LNCAP (cell line): ENCODE data around the gene PLAGL2.

Experiments
- CTCF ChIP-seq: fragments of 450-650 bp; IDR thresholded peaks from 2 replicates; pipeline ENCODE4 v1.5.1; 2017; ENCODE audit warnings: mild to moderate bottlenecking

Gene PLAGL2

GRCh38 chr20:32199006-32199405, 8.5 kb downstream of the PLAGL2 start:
- TF ChIP-seq CTCF: no peak

- TF ChIP-seq CTCF: no peak
These were observed 12.0 kb downstream of the PLAGL2 start for GRCh38 chr20:32195581-32195980.

DNA sequence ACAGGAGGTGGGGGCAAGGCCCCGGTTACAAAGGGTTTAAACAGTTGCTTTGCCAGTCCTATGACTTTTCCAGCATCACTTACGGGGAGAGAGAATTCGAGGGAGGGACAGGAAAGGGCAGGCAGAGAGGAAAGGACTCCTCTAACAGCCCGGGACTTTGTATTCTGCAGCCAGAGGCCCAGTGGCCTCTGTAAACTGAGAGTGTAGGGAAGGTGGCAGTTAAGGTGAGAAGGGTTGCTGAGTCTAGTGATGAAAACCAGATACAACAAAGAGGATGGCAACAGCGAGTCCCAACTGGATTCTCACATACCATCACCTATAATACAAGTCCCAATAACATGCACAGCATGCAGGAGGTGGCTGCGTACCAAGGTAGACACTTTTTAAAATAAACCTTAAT, 13.5 kb downstream of the PLAGL2 start:
- no peak for TF ChIP-seq CTCF

DNA sequence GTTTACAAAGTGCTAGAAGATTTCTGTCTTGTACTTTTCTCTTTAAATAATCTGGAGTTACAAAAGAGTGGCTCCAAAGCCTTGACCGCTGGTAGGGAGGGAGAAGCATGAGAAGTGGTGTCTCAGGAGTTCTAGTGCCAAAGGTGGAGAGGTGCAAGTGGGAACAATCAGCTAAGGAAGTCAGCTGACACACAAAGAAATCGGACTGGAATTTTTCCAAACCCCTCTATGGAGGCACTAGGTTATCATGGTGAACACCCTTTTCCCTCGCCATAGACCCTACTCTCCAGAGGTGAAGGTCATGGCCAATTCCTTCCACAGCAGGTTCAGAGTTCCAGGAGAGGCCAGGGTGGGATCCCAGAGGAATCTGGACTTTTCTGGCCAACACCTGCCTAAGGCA, 14.8 kb downstream of the PLAGL2 start:
- TF ChIP-seq CTCF: no peak

DNA sequence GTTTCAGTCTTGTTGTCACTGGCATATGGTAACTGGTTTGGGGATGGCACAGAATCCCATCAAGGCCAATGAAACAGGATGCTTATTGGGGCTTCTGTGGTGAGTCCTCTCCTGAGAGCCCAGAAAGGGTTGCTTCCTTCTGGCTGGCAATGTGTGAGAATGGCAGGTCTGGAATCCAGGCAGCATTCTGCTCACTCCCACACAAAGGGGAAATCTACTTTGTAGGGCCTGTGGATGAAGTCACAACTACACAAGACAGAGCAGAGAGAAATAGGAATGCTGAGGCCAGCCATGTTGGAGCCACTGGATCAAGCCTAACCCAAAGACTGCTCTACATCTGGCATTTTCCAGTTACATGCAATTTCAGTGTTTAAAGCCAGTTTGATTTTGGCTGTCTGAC, 15.7 kb downstream of the PLAGL2 start:
- no peak for TF ChIP-seq CTCF

DNA sequence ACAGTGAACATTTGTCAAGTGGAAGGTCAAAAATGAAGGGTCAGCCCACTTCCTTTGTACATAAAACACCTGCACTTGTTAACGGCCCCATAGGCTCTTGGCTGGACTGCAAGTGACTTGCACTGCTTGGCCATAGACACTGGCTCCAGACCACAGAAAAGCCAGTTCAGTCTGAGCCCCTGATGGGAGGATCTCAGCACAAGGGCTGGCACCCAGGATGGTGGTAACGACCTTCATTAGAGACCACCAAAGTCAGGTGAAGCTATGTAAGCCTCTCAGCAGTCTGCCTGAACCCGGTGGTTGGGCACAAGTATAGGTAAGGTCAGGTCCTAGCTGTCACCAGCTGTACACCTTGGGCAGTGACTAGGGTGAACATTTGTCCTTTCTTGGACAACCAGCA, 16.1 kb downstream of the PLAGL2 start:
- TF ChIP-seq CTCF: no peak

DNA sequence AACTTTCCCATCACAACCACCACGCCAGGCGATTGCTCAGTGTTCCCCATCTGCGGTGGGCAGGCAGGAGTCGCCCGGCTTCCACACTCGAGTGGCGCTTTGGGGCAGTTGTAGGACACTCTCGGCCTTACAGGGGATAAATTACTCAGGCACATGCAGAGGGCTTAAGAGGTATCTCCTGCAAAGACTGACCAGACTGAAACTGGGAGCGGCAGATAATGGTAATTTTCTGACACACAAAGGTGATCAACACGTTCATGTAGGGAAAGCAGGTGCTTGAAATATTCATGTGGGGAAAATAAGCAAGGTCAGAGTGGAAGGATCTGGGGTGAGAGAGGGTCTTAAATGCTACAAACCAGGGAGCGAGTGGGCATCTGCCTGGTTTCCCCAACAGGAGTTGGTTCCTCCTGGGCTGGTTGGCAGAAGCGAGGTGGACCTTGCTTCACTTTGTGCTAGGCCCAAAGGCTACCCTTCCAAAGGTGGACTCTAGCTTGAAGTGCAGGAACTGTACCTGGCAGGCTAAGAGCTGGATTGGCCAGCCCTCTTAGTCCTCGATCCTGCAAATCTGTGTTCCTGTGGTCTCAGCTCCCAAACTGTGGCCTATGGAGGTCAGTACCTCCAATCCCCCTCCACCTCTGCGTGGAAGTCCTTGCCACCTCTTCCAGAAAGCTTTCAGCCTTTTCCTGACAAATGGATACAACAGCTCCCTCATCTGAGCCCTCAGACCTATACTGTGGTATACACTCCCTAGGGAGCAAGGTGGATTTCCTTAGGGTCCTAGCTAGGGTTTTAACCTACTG, 16.7 kb downstream of the PLAGL2 start:
- TF ChIP-seq CTCF: no peak
